ENCODE results near the gene PACSIN1.
"Not testable (repeated sequence)": the region's sequence is repeated elsewhere in the genome, so short reads cannot be mapped to it uniquely, and the experiment has no call there.

Gene PACSIN1

DNA sequence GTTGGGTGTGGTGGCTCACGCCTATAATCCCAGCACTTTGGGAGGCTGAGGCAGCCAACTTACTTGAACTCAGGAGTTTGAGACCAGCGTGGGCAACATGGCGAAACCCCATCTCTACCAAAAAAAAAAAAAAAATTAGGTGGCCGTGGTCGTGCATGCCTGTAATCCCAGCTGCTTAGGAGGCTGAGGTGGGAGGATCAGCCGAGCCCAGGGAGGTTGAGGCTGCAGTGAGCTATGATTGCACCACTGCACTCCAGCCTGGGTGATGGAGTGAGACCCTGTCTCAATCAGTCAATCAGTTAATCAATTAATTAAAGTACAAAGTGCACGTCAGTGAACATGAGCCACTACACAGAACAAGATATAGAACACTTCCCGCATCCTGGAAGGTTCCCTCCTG lies 21.0 kb downstream of the PACSIN1 start:
- not testable (repeated sequence) for FAIRE-seq

- FAIRE-seq: no peak
Observed at GRCh38 chr6:34487536-34487935, 21.7 kb downstream of the PACSIN1 start.

DNA sequence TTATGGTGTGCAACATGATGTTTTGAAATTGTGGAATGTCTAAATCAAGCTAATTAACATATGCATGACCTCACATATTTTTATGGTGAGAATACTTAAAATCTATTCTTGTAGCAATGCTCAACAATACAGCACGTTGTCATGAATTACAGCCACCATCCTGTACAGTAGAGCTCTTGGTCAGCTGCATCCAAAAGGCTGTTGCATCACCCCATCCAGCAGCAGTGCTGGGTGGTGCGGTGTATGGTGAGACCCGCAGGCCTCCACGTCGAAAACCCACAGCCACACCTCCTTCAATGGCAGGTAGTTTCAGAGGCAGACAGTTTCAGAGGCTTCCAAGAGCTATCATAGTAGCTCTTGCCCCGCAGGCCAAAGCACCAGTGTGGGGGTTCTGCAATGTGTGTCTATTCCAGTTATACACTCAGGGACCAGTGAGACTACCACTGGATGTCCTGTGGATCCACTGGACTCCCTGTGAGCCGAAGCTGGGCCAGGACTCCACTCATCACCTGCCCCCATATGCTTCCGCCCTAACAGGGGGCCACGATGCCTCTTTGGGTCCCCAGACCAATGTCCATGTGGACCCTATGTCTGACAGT lies 23.4 kb downstream of the PACSIN1 start:
- FAIRE-seq: no peak

- FAIRE-seq: no peak
Observed at GRCh38 chr6:34490390-34491090, 24.7 kb downstream of the PACSIN1 start.

DNA sequence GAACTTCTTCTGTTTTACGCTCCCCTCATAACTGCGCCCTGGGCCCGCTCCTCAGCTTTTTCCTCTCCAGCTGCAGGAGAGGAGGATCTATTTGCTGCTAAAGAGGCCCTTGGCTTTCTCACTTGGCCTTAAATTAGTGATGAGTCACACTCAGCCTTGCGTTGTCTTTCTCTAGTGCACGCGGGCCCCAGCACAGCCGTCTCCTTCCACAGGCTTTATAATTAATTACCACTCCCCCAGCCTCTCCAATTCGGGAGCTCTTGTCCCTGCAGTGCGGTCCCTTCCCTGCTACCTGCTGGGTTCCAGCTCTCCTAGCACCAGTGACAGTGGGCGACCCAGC lies 25.2 kb downstream of the PACSIN1 start:
- no peak for FAIRE-seq

- no peak for FAIRE-seq
Observed at GRCh38 chr6:34493344-34493743, 27.5 kb downstream of the PACSIN1 start.

GRCh38 chr6:34494973-34495372 lies 29.1 kb downstream of the PACSIN1 start:
- FAIRE-seq: no peak

GRCh38 chr6:34496103-34496685 lies 30.3 kb downstream of the PACSIN1 start:
- no peak for FAIRE-seq

DNA sequence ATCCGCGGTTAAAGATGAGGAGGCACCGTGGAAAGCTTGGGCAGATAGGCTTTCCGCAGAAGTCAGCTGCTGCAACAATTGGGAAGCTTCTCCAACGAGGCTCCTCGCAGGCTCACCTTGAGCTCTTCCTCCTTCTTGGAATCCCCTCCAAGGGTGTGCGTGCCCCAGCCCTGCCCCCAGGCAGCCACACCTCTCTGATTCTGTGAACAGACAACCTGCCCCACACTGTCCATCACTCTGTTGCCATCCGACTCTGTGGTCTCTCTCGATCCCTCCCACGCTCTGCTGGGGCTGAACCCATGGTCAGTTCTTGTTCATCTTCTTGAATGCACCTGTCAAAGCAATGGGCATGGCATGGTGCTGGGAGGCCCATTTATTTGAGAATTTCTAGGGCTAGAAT lies 31.5 kb downstream of the PACSIN1 start:
- FAIRE-seq: no peak

DNA sequence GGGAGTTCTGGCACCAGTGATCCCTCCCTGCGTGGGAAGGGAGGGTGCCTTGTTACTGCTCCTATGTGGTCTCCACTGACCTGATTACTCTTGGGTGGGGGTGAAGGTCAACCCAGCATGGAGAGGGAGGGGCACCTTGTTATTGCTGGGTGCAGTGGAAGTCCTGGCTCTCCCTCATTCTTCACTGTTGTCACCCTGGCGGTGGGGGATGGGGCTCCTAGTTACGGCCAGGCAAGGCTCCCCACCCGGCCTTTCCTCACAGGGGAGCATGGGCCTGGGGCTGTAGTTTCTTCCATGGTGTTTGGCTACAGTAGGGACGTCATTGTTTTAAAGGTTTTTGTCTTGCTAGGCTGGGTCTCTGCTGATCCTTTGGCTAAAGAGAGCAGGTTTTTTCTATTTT lies 40.8 kb downstream of the PACSIN1 start:
- FAIRE-seq: no peak

DNA sequence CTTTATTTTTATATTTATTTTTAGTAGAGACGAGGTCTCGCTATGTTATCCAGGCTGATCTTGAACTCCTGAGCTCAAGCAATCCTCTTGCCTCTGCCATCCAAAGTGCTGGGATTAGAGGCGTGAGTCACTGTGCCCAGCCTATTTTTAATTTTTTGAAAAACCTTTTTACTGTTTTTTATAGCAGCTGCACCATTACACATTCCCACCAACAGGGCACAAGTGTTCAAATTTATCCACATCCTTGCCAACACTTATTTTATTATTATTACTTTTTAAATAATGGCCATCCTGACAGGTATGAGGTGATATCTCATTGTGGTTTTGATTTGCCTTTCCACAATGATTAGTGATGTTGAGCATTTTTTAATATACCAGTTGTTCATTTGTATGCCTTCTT lies 42.5 kb downstream of the PACSIN1 start:
- FAIRE-seq: no peak

- FAIRE-seq: no peak
Observed at GRCh38 chr6:34509782-34510181, 43.9 kb downstream of the PACSIN1 start.

- FAIRE-seq: no peak
Observed at GRCh38 chr6:34510299-34510698, 44.4 kb downstream of the PACSIN1 start.

DNA sequence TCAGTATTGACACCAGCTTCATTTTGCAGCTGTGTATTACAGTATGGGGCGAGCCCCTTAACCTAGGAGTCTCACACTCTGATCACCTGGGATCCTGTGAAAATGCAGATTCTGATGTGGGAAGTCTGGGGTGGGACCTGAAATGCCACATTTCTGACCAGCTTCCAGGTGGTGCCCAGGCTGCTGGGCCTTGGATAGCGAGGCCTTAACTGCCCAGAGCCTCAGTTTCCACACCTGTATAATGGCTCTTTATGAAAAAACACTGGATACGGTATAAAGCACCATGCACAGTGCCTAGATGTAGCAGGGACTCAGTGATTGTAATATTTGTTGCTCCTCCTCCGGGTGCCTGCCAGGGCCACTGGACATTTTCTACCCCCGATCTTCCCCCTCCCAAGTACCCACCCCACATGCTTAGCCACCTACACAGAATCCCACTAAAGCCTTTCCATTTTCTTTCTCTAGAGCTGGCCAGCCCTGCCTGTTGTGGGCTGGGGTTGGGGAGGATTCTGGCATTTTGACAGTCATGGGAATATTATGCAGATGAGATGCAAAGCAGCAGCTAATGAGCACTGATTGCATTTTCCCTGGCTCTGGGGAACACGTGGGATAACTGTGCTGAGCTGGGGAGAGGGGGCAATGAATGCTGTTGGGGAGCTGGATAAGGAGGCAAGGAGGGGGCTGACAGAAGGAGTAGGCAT lies 45.5 kb downstream of the PACSIN1 start:
- no peak for FAIRE-seq

DNA sequence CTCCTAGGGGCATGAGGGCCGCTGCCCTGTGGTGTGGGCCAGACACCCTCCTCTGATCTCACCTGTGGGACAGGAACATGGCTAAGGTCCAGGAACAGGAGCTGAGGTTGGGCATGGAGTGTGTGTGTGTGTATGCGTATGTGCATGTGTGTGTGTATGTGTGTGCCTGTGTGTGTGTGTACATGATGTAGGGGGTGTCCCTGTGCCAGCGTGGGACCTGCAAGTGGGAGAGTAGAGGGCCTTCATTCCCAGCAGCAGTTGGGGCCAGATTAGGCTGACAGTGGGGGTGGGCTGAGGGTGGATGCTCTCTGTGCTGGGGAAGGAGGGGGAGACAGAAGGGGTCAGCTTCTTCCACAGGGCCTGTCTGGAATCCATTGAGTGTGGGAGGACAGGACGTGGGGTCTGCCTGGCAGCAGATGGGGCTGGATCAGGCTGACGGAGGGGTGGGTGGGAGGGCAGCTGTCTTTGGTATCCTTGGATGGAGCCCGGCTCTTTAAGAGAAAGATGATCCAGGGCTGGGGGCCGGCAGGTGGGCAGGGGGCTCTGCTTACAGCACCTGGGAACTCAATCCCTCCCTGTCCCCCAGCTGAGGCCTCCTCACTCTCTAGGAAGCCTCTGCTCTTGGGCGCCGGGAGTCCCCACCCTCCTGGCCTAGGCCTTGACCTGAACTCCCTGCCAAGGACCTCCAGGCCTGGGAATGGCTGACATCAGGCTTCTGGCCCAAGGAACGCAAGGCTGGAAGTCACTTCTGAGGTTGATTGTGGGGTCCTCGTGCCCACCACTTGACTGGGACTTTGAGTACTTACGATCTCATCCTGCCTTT lies 46.2 kb downstream of the PACSIN1 start:
- no peak for FAIRE-seq

DNA sequence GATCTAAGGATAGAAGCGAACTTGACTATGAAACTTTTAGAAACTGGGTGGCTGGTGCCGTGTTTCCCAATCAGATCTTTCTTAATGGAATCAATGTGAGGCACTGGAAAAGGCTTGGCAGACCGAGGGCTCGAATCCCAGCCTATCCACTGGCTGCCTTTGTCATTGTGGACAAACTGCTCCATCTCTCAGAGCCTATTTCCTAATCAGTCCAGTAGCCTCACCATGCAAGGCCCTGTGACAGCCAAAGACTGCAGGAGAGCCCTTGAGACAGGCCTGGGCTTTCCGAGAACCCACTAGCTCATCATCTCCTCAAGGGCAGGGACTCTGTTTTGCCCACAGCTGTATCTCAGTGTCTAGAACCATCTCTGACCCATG lies 46.9 kb downstream of the PACSIN1 start:
- no peak for FAIRE-seq

- no peak for FAIRE-seq
Observed at GRCh38 chr6:34513646-34514045, 47.8 kb downstream of the PACSIN1 start.

DNA sequence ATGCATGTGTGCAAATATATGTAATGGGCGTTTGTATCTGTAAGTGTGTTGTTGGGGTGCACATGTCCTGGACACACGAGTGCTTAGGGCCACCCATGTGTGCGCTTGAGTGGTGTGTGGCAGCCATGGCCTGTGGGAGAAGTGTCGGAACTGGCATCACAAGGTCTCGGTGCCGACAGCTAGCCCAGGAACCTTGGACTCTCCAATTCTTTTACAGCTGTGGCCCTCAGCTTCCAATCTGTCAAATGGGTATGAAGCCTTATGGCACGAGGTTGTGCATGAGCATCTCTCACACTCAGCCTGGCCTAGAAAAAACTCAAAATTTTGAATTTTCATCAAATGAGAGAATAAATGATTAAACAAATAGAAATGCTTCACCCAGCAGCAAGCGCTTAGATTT lies 48.2 kb downstream of the PACSIN1 start:
- FAIRE-seq: no peak

GRCh38 chr6:34514593-34515472 lies 49.0 kb downstream of the PACSIN1 start:
- no peak for FAIRE-seq

- no peak for FAIRE-seq
Observed at GRCh38 chr6:34515473-34516387, 49.9 kb downstream of the PACSIN1 start.

Measured in islet of Langerhans (tissue), 1 donor.